ENCODE results near the gene CYP4Z1. TPM values are rescaled to one million over a fixed set of nuclear protein-coding genes. Genes with fewer than 3 reads are reported as not detected.
"Not testable (repeated sequence)": the region's sequence is repeated elsewhere in the genome, so short reads cannot be mapped to it uniquely, and the experiment has no call there.

The CYP4Z1 gene
- total and polyA plus RNA-seq, 2 donors (not counting 3 experiments of a cell fraction or from before 2014, with no cell fraction given) = not detected

DNA sequence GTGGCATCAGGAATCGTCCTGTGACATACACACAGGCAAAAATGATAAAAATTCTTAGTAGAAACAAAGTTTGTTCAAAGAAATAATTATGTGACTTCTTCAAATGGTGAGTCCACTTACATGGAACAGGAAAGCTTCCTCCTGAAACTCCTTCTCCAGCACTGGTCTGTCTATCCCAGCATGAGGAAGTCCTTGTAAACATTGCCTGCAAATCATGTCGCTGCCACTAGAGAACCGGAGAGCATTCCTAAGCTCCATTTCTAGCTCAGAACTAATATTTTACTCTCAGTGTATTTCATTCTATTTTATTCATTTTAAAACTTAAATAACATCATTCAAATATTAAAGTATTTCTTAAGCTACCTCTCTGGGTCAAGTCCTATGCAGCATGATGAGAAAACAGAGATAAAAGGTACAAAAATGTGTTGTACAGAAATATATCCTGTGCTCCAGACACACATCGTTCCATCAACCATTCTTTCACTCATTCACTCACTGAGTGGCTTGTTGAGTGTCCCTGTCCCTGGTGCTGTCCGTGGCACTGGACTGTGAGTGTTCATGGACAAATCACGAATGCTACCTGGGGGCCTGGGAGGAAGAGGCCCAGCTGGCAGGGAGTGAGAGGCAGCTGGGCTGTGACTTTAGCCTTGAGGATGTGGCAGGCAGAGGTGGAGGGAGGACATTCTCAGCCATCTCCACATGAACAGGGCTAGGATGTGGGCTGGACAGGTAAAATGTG, 80.2 kb downstream of the CYP4Z1 start:
- H3K79me2 ChIP-seq (ENCODE audit: control insufficient read depth, insufficient read depth, low read length) = no peaks in the 10 kb centered on the region
- FAIRE-seq (no peak), DNase-seq (ENCODE audit: low read depth, low spot score) (no peak)
- dilution Hi-C loops (cut with MboI; ENCODE audit: extremely low pct_ligation_motif_present, low sequenced_read_pairs) = no loop called here
- no peaks in the 10 kb centered on the region for H3K27me3 ChIP-seq (ENCODE audit: control insufficient read depth in 2 of 2, insufficient read depth in 2 of 2, low read length in 2 of 2)
- BruUV-seq (replicated peaks) = no TSS peak
- CTCF ChIA-PET = no interaction called here
- no peaks in the 10 kb centered on the region for H4K20me1 ChIP-seq (replicated peaks; ENCODE audit: control insufficient read depth, extremely low read depth, insufficient read depth, low read length)
- H3K9me3 ChIP-seq (replicated peaks; ENCODE audit: control insufficient read depth, insufficient read depth, low read length) = no peaks in the 10 kb centered on the region
- TF ChIP-seq MYC (IDR thresholded peaks at IDR 0.05; ENCODE audit: low read depth, low read length) (no peak), GATA2 (IDR thresholded peaks at IDR 0.05; ENCODE audit: insufficient read depth, insufficient read length, low read depth, low read length) (no peak), JUN (IDR thresholded peaks at IDR 0.05; ENCODE audit: borderline replicate concordance, insufficient read depth, insufficient read length, low read depth) (no peak)
- TF ChIP-seq, protein P1, sequence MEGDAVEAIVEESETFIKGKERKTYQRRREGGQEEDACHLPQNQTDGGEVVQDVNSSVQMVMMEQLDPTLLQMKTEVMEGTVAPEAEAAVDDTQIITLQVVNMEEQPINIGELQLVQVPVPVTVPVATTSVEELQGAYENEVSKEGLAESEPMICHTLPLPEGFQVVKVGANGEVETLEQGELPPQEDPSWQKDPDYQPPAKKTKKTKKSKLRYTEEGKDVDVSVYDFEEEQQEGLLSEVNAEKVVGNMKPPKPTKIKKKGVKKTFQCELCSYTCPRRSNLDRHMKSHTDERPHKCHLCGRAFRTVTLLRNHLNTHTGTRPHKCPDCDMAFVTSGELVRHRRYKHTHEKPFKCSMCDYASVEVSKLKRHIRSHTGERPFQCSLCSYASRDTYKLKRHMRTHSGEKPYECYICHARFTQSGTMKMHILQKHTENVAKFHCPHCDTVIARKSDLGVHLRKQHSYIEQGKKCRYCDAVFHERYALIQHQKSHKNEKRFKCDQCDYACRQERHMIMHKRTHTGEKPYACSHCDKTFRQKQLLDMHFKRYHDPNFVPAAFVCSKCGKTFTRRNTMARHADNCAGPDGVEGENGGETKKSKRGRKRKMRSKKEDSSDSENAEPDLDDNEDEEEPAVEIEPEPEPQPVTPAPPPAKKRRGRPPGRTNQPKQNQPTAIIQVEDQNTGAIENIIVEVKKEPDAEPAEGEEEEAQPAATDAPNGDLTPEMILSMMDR (IDR thresholded peaks at IDR 0.05; ENCODE audit: extremely low read depth in 1 of 2, insufficient read depth in 1 of 2, low read depth in 1 of 2, low read length in 2 of 2) = no peak
- H2AFZ ChIP-seq (ENCODE audit: low read depth, low read length) = no peak overlapping the region
- H3K9me1 ChIP-seq (replicated peaks; ENCODE audit: control insufficient read depth, extremely low read depth, insufficient read depth, low read length) = no peaks in the 10 kb centered on the region
- intact Hi-C loops (cut with micrococcal nuclease) = no loop called here
- H3K4me3 ChIP-seq (replicated peaks in 1 of 3; ENCODE audit: insufficient read depth in 1 of 3, low read depth in 1 of 3, low read length in 3 of 3) = no peak overlapping the region
- H3K27ac ChIP-seq (ENCODE audit: insufficient read depth, low read depth, low read length) = no peak overlapping the region
- H3K4me2 ChIP-seq (ENCODE audit: insufficient read depth, low read length) = no peak overlapping the region
- H3K9ac ChIP-seq (replicated peaks; ENCODE audit: extremely low read depth, insufficient read depth, low read length) = no peak overlapping the region
- H3K36me3 ChIP-seq (ENCODE audit: control insufficient read depth in 2 of 2, extremely low read depth in 1 of 2, insufficient read depth in 2 of 2, low read length in 2 of 2) = no peaks in the 10 kb centered on the region
- H3K4me1 ChIP-seq (ENCODE audit: control insufficient read depth, extremely low read depth, insufficient read depth, low read length) = no peaks in the 10 kb centered on the region
- POLR2A ChIA-PET = no interaction called here

DNA sequence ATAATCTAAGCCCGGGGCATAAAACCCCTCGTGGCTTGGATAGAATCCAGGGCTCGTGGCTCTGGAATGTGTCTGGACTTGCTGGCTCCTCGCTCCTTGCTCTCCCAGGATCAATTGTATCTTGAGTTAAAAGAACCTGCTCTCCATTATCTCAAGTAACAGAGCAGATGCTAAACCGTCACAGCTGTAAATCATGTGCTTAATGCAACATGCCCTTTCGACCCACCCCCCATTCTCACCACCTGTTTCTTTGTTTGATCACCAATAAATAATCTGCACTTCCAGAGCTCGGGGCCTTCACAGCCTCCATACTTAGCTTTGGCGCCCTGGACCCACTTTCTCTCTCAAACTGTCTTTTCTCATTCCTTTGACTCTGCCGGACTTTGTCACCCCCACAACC, 82.1 kb downstream of the CYP4Z1 start:
- H3K4me3 ChIP-seq (replicated peaks in 1 of 3; ENCODE audit: insufficient read depth in 1 of 3, low read depth in 1 of 3, low read length in 3 of 3); H3K9me1 ChIP-seq (replicated peaks; ENCODE audit: control insufficient read depth, extremely low read depth, insufficient read depth, low read length); H2AFZ ChIP-seq (ENCODE audit: low read depth, low read length); POLR2A ChIA-PET; BruUV-seq (replicated peaks); FAIRE-seq; H3K9me3 ChIP-seq (replicated peaks; ENCODE audit: control insufficient read depth, insufficient read depth, low read length); H3K36me3 ChIP-seq (ENCODE audit: control insufficient read depth in 2 of 2, extremely low read depth in 1 of 2, insufficient read depth in 2 of 2, low read length in 2 of 2); H3K27me3 ChIP-seq (ENCODE audit: control insufficient read depth in 2 of 2, insufficient read depth in 2 of 2, low read length in 2 of 2); H4K20me1 ChIP-seq (replicated peaks; ENCODE audit: control insufficient read depth, extremely low read depth, insufficient read depth, low read length); H3K4me1 ChIP-seq (ENCODE audit: control insufficient read depth, extremely low read depth, insufficient read depth, low read length); H3K79me2 ChIP-seq (ENCODE audit: control insufficient read depth, insufficient read depth, low read length); H3K4me2 ChIP-seq (ENCODE audit: insufficient read depth, low read length); dilution Hi-C loops (cut with MboI; ENCODE audit: extremely low pct_ligation_motif_present, low sequenced_read_pairs); DNase-seq (ENCODE audit: low read depth, low spot score); H3K9ac ChIP-seq (replicated peaks; ENCODE audit: extremely low read depth, insufficient read depth, low read length); intact Hi-C loops (cut with micrococcal nuclease); H3K27ac ChIP-seq (ENCODE audit: insufficient read depth, low read depth, low read length): not testable (repeated sequence)
- CTCF ChIA-PET = interaction anchor here (1.1 kb wide), 1 partner anchor 220 kb away, joined by 5 read pairs; no protein-coding TSS in a partner anchor

DNA sequence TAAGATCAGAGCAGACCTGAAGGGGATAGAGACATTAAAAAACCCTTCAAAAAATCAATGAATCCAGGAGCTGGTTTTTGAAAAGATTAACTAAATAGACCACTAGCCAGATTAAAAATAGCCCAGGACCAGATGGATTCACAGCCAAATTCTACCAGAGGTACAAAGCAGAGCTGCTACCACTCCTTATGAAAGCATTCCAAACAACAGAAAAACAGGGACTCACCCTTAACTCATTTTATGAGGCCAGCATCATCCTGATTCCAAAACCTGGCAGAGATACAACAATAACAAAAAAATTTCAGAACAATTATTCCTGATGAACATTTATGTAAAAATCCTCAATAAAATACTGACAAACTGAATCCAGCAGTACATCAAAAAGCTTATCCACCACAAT, 89.4 kb downstream of the CYP4Z1 start:
- H3K9me1 ChIP-seq (replicated peaks; ENCODE audit: control insufficient read depth, extremely low read depth, insufficient read depth, low read length); H3K9me3 ChIP-seq (replicated peaks; ENCODE audit: control insufficient read depth, insufficient read depth, low read length); H3K4me2 ChIP-seq (ENCODE audit: insufficient read depth, low read length); H3K36me3 ChIP-seq (ENCODE audit: control insufficient read depth in 2 of 2, extremely low read depth in 1 of 2, insufficient read depth in 2 of 2, low read length in 2 of 2); H3K4me1 ChIP-seq (ENCODE audit: control insufficient read depth, extremely low read depth, insufficient read depth, low read length); intact Hi-C loops (cut with micrococcal nuclease); BruUV-seq (replicated peaks); H3K79me2 ChIP-seq (ENCODE audit: control insufficient read depth, insufficient read depth, low read length); FAIRE-seq; H3K9ac ChIP-seq (replicated peaks; ENCODE audit: extremely low read depth, insufficient read depth, low read length); H3K27me3 ChIP-seq (ENCODE audit: control insufficient read depth in 2 of 2, insufficient read depth in 2 of 2, low read length in 2 of 2); H3K27ac ChIP-seq (ENCODE audit: insufficient read depth, low read depth, low read length); DNase-seq (ENCODE audit: low read depth, low spot score); dilution Hi-C loops (cut with MboI; ENCODE audit: extremely low pct_ligation_motif_present, low sequenced_read_pairs); H3K4me3 ChIP-seq (replicated peaks in 1 of 3; ENCODE audit: insufficient read depth in 1 of 3, low read depth in 1 of 3, low read length in 3 of 3); H4K20me1 ChIP-seq (replicated peaks; ENCODE audit: control insufficient read depth, extremely low read depth, insufficient read depth, low read length); H2AFZ ChIP-seq (ENCODE audit: low read depth, low read length): not testable (repeated sequence)
- ChIA-PET CTCF (interaction anchor here (1.6 kb wide), 1 partner anchor 19 kb away, joined by 3 read pairs; no protein-coding TSS in a partner anchor), POLR2A (interaction anchor here (0.6 kb wide), 1 partner anchor 208 kb away, joined by 4 read pairs; no protein-coding TSS in a partner anchor)
